ENCODE measurements around the gene TOR4A. TPM values are rescaled to one million over a fixed set of nuclear protein-coding genes. Genes with fewer than 3 reads are reported as not detected.
A peak's percentile ranks its signal among the peaks of the same experiment; 100 is the strongest.

The TOR4A gene
- total and polyA plus RNA-seq, 3 donors from 2014 or later, result 2.1 to 4.5 (median 3.4) TPM

DNA sequence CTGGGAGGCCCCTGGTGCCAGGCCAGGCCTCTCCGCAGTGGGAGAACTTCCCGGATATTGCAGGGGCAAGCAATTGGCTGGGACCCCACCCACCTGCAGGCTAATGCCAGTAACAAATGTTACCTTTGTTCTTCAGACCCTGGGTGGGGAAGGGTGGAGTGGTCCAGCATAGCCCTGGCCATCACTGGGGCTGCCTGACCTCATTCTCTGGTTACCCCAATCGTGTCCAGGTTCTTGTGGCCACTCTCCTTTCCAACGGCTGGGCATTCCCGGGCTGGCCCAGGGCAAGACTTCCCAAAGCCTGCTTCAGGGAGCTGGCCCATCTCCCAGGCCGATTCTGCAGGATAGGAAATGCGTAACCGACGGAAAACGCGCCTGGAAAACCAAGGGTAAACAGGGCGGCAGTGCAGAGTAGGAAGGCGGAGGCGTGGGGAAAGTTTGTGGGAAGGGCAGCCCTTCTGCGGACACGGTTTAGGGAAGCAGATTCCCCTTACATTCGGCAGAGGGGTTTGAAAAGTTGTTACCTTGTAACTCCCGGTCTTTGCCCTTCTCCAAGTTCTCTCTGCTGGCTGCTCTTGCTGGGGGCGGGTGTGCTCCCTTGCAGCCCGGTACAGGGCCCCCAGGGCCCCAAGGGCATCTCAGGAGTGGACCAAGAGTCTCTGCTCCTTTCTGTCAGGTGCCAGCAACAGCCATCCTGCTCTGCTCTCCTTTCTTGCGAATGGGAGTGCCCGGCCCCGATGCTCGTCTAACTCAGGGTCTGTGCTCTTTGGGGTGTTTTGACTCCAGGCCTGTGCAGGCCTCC, 21.1 kb downstream of the TOR4A start:
- Histone ChIP-seq H3K27me3 (no peaks in the 10 kb centered on the region), H3K27ac (no peak overlapping the region), H3K9me3 (no peaks in the 10 kb centered on the region), H3K4me1 (peaks cover 18% of the 10 kb centered on the region), H3K36me3 (ENCODE audit: low read depth, missing control alignments) (no peaks in the 10 kb centered on the region), H3K4me3 (no peak overlapping the region)
- intact Hi-C loops (cut with DNase I; ENCODE audit: low total_unique reads), result no loop called here
- 65 to 77% methylated on average over 24 of the region's 24 CpGs for WGBS, 2 donors
- no peak for DNase-seq
- TF ChIP-seq, protein P1, sequence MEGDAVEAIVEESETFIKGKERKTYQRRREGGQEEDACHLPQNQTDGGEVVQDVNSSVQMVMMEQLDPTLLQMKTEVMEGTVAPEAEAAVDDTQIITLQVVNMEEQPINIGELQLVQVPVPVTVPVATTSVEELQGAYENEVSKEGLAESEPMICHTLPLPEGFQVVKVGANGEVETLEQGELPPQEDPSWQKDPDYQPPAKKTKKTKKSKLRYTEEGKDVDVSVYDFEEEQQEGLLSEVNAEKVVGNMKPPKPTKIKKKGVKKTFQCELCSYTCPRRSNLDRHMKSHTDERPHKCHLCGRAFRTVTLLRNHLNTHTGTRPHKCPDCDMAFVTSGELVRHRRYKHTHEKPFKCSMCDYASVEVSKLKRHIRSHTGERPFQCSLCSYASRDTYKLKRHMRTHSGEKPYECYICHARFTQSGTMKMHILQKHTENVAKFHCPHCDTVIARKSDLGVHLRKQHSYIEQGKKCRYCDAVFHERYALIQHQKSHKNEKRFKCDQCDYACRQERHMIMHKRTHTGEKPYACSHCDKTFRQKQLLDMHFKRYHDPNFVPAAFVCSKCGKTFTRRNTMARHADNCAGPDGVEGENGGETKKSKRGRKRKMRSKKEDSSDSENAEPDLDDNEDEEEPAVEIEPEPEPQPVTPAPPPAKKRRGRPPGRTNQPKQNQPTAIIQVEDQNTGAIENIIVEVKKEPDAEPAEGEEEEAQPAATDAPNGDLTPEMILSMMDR (IDR thresholded peaks at IDR 0.05), result no peak
- no peak for TF ChIP-seq POLR2A (IDR thresholded peaks at IDR 0.05)

DNA sequence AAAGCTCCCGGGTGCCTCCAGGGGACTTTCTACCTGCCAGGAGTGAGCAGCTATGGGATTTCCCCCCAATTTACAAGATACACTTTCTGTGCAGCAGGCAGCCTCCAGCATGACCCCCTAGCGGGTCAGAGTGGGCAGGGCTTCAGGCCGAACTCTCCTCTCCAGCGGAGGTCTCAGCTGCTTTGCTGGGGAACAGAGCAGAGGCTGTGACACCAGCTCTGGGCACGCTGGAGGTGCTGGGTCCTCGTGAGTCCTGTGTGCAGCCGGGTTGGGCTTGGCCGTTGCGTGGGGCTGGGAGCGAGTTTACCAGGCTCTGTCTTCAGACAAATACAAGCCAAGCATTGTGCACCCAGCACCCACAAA, 21.7 kb downstream of the TOR4A start:
- DNase-seq, result no peak
- WGBS, 2 donors, result 35 to 91% methylated on average over 7 to 10 of the region's 10 CpGs

DNA sequence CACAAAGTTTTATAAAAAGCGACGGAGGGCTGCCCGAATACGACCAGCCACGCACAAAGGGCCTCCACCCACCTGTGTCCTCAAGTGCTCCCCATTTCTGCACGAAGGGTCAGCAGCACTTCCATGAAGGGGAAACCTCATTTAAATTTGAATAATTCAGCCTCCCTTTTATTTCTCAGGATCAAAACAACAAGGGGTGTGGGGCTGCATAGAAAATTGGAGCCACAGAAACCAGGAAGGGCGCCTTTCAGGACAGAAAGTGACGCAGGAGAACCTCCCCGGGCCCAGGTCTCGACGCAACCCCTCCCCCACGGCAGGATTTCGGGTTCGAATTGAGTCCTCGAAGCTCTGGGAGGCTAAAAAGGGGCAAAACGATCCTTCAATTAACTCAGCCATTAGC, 22.4 kb downstream of the TOR4A start:
- DNase-seq, result no peak
- no peak for TF ChIP-seq POLR2A (IDR thresholded peaks at IDR 0.05)
- TF ChIP-seq, protein P1 (IDR thresholded peaks at IDR 0.05), result no peak
- H3K36me3 ChIP-seq (ENCODE audit: low read depth, missing control alignments), result no peaks in the 10 kb centered on the region
- intact Hi-C loops (cut with DNase I; ENCODE audit: low total_unique reads), result no loop called here
- peaks cover 22% of the 10 kb centered on the region for H3K4me1 ChIP-seq
- H3K27ac ChIP-seq, result peak overlapping the region in 1 of 2 donors; percentile 53
- no peaks in the 10 kb centered on the region for H3K27me3 ChIP-seq
- peak overlapping the region in 1 of 2 donors; percentile 18 for H3K4me3 ChIP-seq
- no peaks in the 10 kb centered on the region for H3K9me3 ChIP-seq
- WGBS, 2 donors, result 32 to 37% methylated on average over 16 of the region's 16 CpGs

More for the DNA sequence above, 21.7 kb downstream of the TOR4A start:
- no peaks in the 10 kb centered on the region for H3K27me3 ChIP-seq
- H3K27ac ChIP-seq, result no peak overlapping the region
- H3K4me3 ChIP-seq, result no peak overlapping the region
- no peaks in the 10 kb centered on the region for H3K36me3 ChIP-seq (ENCODE audit: low read depth, missing control alignments)
- TF ChIP-seq, protein P1 (IDR thresholded peaks at IDR 0.05), result no peak
- TF ChIP-seq POLR2A (IDR thresholded peaks at IDR 0.05), result no peak
- intact Hi-C loops (cut with DNase I; ENCODE audit: low total_unique reads), result no loop called here
- no peaks in the 10 kb centered on the region for H3K9me3 ChIP-seq
- H3K4me1 ChIP-seq, result peaks cover 18% of the 10 kb centered on the region

DNA sequence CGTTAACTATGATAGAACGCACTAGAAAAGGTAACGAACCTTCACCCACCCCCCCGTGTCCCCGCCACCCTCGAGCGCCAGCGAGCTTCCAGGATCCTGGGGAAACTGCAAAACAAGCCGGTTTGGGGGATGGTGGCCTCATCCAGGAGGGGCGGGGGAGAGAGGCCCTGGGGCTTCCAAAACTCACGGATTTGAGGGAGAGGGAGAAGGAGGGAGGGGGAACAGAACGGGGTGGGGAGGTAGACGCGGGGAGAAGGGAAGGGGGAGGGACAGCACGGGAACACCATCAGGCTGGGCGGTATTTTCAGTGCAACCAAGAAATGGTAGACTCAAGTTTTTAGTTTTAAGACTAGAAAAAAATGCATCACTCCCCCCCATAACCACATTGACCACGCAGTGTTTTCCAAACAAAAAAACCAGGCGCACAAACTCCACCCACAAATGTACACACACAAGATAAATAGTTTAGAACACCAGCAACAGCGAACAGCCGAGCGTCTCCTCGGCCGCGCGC, 23.1 kb downstream of the TOR4A start:
- Histone ChIP-seq H3K4me1 (peaks cover 29% of the 10 kb centered on the region), H3K4me3 (peak overlapping the region; percentile 18 to 50), H3K27me3 (no peaks in the 10 kb centered on the region), H3K27ac (peak overlapping the region in 1 of 2 donors; percentile 53), H3K9me3 (no peaks in the 10 kb centered on the region), H3K36me3 (ENCODE audit: low read depth, missing control alignments) (no peaks in the 10 kb centered on the region)
- 3% methylated on average over 25 of the region's 25 CpGs for WGBS, 2 donors
- no peak for DNase-seq
- intact Hi-C loops (cut with DNase I; ENCODE audit: low total_unique reads), result no loop called here
- TF ChIP-seq, protein P1 (IDR thresholded peaks at IDR 0.05), result no peak
- TF ChIP-seq POLR2A (IDR thresholded peaks at IDR 0.05), result no peak
